Brain pericyte (primary cell): ENCODE measurements around the gene SBSN.

Experiments
- DNase-seq: peaks from one replicate; pipeline ENCODE4 v3.0.0-alpha.2; 2012; ENCODE audit warnings: low read depth, low spot score

The SBSN gene, protein sequence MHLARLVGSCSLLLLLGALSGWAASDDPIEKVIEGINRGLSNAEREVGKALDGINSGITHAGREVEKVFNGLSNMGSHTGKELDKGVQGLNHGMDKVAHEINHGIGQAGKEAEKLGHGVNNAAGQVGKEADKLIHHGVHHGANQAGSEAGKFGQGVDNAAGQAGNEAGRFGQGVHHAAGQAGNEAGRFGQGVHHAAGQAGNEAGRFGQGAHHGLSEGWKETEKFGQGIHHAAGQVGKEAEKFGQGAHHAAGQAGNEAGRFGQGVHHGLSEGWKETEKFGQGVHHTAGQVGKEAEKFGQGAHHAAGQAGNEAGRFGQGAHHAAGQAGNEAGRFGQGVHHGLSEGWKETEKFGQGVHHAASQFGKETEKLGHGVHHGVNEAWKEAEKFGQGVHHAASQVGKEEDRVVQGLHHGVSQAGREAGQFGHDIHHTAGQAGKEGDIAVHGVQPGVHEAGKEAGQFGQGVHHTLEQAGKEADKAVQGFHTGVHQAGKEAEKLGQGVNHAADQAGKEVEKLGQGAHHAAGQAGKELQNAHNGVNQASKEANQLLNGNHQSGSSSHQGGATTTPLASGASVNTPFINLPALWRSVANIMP

DNA sequence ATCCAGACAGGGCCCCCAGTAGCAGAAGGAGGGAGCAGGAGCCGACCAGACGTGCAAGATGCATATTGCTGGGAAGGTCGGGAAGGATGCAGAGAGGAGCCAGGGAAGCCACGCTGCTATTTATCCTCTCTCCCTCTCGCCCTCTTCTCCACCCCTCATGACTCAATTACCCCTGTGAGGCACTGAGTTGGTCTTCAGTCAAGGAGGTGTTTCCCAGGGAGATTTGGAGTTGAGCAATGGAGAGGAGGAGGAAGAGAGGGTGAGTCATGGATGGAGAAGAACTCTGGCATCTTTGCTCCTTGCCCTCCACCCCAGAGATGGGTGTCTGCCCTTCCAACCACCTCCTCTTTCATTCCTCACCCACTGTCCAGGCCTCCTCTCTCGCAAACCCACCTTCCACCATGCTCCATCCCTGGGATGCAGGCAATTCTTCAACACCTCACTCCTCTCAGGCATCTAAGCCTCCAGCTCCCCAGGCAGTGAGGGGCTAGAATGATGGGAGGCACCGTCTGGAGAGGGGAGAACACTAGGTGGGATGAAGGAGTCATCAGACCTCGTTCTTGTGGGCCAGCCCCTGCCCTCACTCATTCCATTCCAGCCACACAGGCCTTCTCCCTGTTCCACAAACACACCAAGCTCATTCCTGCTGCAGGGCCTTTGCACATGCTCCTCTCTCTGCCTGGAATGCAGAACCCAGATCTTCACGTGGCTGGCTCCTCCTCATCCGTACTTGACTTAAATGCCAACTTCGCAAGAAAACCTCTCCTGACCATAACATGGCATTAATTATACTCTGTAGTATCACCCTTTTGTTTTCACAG lies at the start of gene SBSN:
TSS of gene SBSN (minus strand) at position 94 of the 821 bp plus-strand sequence. CDS start at position 64, 30 bp downstream.
- no peak for DNase-seq

DNA sequence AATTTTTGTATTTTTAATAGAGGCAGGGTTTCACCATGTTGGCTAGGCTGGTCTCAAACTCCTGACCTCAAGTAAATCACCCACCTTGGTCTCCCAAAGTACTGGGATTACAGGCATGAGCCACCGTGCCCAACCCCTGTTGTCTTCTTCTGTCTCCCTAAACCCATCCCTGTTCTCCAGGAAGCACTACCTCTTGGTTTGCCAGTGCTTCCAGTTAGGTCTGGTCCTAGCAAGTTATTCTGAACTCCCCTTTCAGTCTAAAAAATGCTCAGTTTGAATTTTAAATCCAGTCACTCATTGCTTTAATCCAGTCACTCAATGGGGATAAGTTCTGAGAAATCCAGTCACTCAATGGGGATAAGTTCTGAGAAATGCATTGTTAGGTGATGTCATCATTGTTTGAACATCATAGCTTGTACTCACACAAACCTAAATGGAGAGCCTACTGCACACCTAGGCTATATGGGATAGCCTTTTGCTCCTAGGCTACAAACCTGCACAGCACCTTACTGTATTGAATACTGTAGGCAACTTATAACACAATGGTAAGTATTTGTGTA lies 43.4 kb upstream of the SBSN start:
- DNase-seq: no peak

DNA sequence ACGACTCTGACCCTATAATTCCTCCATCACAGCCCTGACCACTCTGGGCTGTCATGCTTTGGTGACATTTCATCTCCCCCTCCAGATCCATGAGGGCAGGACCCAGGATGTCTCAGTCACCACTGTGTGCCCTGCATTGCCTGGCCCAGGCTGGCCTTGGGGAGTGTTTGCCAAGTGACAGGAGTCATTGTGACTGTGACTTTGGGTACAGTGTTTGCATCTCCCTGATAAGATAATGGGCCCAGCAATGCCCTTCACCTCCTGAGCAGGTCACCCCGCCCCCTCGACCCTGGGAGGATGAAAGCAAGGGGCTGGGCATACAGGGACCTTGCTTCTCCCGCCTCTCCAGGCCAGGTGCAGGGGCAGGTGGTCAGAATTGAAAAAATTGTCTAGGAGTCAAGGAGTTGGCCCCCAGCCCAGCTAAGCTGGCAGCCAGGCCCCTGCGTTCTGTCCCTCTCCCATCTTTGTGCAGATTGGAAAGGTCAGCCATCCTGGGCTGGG lies 41.2 kb upstream of the SBSN start:
- no peak for DNase-seq

DNA sequence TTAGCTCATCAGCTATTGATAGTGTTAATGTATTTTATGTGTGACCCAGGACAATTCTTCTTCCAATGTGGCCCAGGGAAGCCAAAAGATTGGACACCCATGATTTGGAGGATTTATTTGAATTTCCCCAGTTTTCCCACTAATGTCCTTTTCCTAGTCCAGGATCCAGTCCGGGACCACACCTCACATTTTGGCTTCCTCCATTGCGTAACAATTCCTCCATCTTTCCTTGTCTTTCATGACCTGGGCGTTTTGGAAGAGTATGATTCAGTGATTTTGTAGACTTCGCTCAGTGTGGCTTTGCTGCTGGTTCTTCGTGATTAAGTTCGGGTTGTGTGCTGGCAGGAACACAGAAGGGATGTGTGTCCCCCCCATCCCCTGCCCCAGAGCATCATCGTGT lies 38.6 kb upstream of the SBSN start:
- DNase-seq: no peak

DNA sequence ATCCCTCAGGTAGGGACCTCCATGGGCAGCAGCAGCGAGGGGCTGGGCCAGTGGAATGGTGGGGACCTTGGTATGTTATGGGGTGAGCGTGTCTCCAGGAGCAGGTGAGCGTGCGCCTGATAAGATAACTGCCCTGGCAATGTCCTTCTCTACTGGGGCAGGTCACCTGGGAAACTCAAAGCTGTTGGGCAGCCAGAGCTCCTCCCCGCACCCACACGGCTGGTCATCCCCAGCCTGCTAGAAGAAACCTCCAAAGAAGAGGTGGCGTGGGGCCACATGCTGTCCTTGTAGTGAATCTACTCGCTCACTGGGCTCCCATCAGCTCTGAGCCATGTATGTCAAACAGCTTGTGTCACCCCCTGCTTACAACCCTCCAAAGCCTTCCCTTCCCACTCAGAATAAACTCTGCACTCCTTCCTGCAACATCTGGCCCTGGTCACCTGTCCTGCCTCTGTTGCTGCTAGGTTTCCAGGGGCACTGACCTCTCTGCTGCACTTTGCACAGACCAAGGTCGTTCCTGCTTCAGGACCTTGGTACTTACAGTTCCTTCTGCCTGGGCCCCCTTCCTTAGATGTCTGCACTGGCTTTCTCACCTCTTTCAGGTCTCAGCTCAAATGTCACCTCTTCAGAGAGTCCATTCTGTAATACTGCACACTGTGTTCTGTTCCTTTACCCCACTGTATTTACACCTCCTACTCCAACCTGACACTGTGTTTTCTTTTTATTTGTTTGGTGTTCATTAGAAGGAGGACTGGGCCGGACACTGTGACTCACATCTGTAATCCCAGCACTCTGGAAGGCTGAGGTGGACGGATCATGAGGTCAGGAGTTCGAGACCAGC lies 37.1 kb upstream of the SBSN start:
- DNase-seq: no peak

DNA sequence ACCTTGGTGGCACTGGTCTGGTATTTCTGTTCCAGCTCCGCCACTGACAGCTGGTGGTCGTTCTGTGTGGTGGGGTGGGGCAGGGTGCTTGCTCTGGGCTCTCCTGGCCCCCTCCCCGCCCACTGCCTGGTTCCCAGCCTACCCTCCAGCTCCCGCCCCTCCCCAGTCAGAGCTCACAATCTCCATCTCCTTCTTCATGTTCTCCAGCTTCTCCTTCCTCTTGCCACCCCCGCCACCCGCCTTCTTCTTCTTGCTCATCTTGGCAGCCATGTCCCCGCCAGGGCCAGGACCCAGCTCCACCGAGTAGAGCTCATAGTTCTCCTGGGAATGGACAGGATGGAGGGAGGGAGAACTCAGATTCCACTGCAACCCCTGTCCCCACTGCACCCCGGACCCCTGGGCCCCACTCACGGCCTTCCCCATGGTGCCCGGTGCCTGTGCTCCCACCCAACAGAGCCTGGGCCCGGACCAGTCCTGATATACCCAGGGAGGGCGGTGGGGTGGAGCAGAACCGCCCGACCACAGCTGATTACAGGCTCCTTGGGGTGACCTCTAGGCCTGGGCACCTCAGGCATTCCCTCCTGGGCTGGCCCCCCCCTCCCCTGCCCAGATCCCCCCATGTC lies 35.2 kb upstream of the SBSN start, which contains the start of gene ATP4A:
TSS of gene ATP4A (minus strand) at position 452 of the 623 bp plus-strand sequence. CDS start at position 423, 29 bp downstream.
- no peak for DNase-seq

DNA sequence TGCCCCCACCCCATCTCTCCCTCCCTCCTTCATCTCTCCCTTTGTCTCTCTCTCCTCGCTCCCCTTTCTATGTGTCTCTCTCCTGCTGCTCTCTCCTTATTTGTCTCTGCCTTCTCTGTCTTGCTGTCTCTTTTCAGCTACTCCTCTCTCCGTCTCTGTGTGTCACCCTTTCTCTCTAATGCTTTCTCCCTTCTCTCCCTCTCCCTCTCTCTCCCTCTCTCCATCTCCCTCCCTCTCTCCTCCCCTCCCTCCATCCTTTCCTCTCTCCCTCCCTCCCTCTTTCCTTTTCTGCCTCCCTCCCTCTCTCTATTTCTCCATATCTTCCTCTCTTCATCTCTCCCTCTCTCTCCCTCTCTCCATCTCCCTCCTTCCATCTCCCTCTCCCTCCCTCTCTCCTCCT lies 34.7 kb upstream of the SBSN start:
- DNase-seq: no peak

DNA sequence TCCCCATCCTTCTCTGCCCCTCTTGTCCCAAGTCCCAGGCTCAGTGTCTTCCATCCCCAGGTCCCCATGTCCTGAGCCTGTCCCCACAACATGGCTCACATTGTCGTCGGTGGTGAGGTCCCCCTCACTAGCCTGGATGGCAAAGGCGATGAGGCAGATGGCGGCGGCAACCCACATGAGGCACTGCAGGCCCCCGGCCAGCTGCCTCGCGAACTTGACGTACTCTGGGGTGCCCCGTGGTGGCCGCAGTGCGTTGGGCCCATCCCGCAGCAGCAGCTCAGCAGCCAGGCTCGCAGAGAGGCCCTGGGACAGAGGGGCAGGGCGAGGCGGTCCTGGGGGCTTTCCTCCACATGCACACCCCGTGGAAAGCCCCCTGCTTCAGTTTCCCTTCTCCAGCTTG lies 34.2 kb upstream of the SBSN start:
- no peak for DNase-seq

DNA sequence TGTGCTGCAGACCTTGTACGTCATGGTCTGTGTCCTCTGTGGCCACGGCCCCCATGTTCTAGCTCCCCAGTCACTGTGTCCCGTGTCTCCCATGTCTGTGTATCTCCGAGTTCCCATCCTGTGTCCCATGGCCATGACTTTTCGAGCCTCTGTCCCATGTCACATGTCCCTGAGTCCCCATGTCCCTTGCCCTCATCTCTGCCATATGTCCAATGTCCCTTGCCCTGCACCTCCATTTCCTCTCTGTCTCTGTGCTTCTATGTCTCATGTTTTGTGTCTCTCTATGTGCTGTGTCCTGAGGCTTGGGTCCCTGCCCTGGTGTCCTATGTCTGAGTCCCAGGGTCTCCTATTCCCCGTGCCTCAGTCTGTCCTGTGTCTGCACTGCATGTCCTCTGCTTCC lies 33.3 kb upstream of the SBSN start:
- DNase-seq: no peak

DNA sequence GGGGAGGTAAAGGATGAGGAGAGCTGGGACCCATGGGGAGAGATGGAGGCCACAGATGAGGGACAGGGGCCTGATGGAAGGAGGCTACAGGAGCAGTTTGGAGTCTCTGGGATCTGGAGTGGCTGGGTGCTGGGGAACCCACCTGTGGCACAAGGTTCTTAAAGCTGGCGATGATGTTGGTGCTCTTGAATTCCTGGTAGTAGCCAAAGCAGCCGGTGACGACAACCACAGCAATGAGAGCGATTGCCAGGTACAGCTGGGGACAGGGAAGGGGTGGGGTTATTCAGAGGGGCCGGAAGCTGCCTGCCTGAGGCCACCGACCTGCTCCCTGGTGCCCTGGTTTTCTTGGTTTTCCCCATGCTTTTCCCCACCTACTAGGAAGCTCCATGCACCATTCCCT lies 32.6 kb upstream of the SBSN start:
- DNase-seq: no peak

DNA sequence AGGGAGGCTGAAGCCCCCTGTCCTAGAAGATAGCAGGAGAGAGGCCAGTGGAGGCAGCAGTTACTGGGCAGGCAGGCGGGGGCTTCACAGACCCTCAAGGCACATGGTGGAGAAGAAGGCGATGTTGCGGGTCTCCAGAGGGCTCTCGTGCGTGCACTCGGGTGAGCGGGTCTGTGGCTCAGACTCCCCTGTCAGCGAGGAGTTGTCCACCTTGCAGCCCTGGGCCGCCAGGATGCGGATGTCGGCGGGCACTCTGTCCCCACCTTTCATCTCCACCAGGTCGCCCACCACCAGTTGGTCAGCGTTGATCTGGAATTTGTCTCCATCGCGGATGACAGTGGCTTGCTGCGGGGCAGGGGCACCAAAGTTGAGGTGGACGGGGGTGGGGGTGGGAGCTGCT lies 32.2 kb upstream of the SBSN start:
- no peak for DNase-seq

DNA sequence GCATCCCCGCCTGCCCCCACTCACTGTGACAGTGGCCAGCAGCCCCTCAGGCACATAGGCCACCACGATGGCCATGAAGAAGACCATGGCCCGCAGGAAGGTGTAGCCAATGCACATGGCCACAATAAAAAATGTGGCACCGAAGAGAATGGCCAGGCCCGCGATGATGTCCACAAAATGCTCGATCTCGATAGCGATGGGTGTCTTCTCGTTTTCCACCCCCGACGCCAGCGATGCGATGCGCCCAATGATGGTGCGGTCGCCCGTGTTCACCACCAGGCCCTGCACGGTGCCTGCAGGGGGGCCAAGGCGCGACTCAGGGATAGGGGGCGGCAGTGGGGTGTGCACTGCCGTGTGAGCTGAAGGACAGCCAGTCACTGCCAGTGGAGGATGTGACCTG lies 31.7 kb upstream of the SBSN start:
- no peak for DNase-seq

DNA sequence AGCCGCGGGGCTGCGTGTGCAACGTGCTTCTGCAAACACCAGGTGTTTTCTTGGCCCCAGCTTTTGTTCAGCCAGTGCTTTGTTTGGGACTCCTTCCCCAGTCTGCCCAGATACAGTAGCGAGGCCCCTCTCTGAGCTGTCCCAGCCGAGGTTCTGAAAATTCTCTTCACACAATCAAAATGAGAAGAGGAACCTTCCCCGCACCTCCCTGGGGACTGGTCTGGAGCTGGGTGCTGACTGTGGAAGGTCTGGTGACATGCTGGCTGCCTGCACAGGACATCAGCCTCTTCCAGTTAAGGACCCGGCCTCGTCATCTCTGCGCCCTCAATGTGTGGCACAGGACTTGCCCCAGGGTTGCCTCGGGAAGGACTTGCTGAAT lies 31.2 kb upstream of the SBSN start:
- no peak for DNase-seq

DNA sequence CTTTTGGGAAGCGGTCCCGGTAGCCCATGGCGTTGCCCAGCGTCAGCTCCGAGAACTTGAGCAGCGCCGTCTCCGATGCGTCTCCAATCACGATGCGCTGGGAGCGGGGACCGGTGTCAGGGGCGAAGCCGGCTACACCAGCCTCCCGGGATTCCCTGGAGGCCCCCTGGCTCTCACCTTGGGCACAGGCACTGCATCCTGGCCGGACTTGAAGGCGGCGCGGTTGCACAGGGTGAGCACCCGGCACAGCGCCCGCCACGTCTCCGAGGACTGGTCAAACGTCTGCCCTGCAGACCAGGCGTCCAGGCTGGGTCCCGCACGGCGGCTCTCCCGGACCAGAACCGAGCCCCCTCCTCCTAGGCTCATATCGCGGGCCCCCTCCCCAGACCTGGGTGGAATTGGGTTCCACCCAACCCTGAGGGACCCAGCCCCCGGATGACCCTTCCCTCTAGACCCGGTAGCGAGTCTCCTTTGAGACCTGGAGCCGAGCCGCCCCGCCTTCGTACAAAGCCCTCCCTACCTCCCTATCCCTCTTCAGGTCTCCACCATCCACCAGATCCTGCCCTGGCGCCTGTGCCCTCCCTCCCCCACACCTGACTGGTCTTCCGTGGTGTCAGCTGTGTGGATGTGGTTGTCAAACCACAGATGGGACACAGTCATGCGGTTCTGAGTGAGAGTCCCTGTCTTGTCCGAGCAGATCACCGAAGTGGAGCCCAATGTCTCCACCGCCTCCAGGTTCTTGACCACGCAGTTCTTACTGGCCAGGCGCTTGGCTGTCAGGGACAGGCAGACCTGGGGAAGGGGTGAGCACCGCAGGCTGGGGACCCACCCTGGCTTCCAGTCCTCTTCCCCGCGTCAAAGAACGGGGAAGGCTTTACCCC lies 30.5 kb upstream of the SBSN start:
- no peak for DNase-seq

DNA sequence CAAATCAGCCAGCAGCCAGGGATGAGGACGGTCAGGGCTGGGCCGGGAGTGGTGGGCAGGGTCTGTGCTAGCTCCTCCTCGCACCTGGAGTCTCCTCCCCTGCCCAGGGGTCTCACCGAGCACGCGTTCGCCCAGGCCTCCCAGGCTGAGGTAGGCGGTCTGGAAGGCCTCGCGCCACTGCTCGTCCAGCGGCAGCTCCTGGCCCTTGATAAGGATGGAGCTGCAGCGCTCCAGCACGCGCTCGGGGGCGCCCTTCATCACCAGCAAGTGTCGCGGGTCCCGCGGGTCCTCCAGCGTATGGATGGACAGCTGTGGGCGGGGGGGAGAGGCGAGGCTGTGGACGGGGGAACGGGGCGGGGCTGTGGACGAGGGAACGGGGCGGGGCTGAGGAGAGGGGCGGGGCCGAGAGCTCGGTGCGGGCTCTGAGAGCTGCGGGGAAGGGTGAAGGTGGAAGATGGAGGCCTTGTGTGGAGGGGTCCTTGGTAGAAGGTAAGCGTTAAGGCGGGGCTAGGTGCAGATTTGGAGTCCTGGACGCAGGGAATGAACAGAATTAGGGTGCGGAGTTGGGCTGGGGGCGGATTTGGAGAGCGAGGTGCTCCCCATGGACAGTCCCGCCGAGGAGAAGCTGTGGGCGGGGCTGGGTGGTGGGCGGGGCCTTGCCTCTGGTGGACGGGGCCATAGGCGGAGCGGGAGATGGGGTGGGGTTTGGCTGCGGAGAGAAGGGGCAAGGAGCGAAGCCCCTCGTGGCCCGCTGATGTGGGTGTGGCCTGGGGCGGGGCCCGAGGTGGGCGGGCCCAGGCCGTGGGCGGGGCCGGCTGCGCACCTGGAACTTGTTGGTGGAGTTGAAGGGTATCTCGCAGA lies 29.7 kb upstream of the SBSN start:
- DNase-seq: no peak

DNA sequence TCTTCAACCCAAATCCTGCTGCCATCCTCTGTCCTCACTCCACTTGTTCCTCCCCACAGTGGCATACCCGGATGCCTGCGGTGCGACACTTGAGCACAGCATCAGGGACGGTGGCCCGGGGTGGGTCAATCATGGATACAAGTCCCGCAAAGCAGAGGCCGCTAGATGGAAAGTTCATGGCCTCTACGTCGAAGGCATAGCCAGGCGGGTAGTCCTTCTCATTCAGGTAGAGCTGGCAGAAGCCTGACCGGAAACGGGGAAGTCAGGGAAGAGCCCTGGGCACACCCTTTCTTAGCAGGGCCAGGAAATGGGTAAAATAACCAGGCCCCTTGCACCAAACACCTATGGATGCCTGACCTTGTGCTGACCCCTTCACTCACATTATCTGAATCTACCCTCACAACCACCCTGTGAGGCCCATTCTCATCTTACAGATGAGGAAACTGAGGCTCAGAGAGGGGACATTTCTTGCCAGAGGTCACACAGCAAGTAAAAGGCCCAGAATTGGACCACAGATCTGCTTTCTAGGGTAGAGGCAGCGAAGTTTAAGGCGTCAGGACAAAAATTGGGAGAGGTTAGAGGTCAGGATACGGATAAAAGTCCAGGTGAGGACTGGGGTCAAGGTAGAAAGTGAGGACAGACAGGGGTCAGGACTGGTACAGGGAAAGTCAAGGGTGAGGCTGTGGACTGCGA lies 28.9 kb upstream of the SBSN start:
- no peak for DNase-seq

DNA sequence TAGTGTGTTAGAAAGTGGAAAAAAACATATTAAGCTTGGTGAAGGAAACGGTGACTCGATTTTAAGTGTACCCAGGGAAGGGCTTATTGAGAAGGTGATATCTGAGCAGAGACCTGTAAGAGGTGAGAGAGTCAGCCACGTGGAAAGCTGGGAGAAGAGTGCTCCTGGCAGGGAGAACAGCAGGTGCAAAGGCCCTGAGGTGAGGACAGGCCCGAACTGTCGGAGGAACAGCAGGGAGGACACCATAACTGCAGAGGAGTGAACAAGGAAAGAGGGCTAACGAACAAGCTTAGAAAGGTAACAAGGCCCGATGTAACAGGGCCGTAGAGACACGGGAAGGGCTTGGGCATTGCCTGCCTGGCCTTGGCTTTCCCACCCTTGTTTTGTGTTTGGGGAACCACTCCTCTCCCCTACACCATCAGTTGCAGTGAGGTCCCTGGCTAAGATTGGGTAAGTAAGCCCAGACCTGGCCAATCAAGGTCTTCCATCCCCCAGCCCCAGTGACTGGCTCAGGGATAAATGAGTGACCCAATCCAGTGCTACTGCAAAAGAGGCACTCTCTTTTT lies 28.0 kb upstream of the SBSN start:
- DNase-seq: no peak
